ENCODE data around the gene MMP24. TPM values are rescaled to one million over a fixed set of nuclear protein-coding genes. Genes with fewer than 3 reads are reported as not detected.

Gene MMP24
- total RNA-seq, 6 experiments from 2014 or later, result 0.27 to 1.5 (median 0.84) TPM

DNA sequence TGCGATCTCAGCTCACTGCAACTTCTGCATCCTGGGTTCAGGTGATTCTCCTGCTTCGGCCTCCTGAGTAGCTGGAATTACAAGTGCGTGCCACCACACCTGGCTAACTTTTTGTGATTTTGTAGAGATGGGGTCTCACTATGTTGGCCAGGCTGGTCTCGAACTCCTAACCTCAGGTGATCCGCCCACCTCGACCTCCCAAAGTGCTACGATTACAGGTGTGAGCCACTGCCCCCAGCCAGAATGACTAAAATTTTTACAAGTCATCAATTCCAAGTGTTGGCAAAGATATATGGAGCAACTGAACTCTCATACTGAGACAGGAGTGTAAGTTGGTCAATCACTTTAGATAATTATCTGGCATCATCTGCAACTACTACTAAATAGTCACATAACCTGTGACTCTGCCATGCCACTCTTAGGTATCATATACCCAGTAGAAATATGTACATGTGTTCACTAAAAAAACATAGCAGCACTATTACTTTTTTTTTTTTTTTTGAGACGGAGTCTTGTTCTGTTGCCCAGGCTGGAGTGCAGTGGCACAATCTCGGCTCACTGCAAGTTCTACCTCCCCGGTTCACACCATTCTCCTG is 55.1 kb downstream of the MMP24 start:
- H3K36me3 ChIP-seq, result peaks cover 0 to 38% (median 12%) of the 10 kb centered on the region in 4 donors
- H3K4me1 ChIP-seq, result peaks cover 0 to 29% (median 14%) of the 10 kb centered on the region in 4 donors
- no peak for TF ChIP-seq POLR2A (IDR thresholded peaks at IDR 0.05)
- TF ChIP-seq, protein P1, sequence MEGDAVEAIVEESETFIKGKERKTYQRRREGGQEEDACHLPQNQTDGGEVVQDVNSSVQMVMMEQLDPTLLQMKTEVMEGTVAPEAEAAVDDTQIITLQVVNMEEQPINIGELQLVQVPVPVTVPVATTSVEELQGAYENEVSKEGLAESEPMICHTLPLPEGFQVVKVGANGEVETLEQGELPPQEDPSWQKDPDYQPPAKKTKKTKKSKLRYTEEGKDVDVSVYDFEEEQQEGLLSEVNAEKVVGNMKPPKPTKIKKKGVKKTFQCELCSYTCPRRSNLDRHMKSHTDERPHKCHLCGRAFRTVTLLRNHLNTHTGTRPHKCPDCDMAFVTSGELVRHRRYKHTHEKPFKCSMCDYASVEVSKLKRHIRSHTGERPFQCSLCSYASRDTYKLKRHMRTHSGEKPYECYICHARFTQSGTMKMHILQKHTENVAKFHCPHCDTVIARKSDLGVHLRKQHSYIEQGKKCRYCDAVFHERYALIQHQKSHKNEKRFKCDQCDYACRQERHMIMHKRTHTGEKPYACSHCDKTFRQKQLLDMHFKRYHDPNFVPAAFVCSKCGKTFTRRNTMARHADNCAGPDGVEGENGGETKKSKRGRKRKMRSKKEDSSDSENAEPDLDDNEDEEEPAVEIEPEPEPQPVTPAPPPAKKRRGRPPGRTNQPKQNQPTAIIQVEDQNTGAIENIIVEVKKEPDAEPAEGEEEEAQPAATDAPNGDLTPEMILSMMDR (IDR thresholded peaks at IDR 0.05), result no peak
- no peak for DNase-seq
- WGBS (ENCODE audit: insufficient coverage, low coverage, low lambda C conversion rate, missing lambda C conversion rate), result 95% methylated on average over 9 of the region's 10 CpGs
- ATAC-seq, result no peak
- no peaks in the 10 kb centered on the region for H3K9me3 ChIP-seq
- H3K27ac ChIP-seq, result no peak overlapping the region
- H3K4me3 ChIP-seq, result no peak overlapping the region
- no peaks in the 10 kb centered on the region for H3K27me3 ChIP-seq
- intact Hi-C loops (cut with DNase I), result no loop called here

DNA sequence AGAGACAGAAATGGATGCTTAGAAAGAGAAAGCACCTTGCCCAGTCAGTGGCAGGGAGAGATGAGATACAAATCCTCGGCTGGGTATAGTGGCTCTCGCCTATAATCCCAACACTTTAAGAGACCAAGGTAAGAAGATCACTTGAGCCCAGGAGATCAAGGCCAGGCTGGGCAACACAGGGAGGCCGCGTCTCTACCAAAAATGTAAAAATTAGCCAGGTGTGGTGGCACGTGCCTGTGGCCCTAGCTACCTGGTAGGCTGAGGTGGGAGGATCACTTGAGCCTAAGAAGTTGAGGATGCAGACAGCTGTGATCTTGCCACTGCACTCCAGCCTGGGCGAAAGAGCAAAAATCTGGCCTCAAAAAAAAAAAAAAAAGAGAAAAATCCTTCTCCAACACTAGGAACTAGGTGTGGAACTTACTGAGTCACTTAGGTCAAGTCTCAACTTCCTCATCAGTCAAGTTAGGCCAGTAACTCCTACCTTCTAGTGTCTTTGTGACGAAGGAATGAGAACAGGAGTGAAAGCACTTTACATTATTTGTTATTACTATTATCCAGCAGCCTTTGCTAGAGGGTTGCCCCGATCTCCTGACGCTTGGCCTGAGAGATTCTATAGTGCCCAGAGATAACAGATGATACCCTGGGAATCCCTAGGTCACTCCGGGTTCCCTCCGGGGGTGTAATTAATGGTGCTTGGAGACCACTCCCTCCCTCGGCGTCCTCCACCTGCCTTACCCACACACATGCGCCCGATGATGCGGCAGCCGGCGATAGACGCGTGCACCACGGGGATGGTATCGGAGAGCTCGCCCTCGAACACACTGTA is 57.2 kb downstream of the MMP24 start:
- no peak for ATAC-seq
- Histone ChIP-seq H3K27me3 (no peaks in the 10 kb centered on the region), H3K9me3 (no peaks in the 10 kb centered on the region), H3K4me1 (peaks cover 0 to 27% (median 13%) of the 10 kb centered on the region in 4 donors), H3K4me3 (peak overlapping the region; percentile 95 to 99 (median 98)), H3K27ac (peak overlapping the region; percentile 67 to 84 (median 80)), H3K36me3 (peaks cover 0 to 37% (median 11%) of the 10 kb centered on the region in 4 donors)
- intact Hi-C loops (cut with DNase I), result no loop called here
- TF ChIP-seq POLR2A (IDR thresholded peaks at IDR 0.05), result no peak
- TF ChIP-seq, protein P1 (IDR thresholded peaks at IDR 0.05), result no peak
- DNase-seq, result no peak
- 29% methylated on average over 6 of the region's 24 CpGs for WGBS (ENCODE audit: insufficient coverage, low coverage, low lambda C conversion rate, missing lambda C conversion rate)

DNA sequence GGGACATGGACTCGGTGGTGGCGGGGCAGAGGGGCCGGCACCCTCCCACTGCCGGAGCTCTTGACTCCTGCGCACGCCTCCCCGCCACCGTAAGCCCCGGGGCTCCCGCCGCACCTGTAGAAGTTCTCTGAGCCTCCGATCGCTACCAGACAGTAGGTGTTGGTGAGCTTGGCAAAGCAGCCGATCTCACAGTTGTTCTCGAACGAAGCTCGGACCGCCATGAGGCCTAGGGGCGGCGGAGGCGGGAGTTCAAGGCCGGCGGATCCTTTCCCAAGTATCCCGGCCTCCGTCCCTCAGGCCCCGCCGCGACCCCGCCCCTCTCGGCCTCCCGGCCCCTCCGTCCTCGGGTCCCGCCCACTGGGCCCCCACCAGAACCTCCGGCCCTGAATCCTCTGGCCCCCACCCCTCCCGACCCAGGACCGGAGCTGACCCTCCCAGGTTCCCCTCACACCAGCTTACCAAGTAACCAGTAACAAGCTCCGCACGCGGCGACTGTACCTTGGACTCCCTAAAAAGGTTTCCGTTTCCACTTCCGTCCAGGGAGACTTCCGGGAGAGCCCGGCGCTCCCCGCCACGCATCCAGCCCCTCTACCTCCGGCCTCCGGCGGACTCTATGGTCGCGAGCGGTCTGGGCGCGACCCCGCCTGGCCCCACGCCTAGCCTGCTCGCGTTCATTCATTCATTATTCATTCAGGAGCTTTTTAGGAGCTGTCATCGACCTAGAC is 57.9 kb downstream of the MMP24 start, which contains the start of gene EIF6:
EIF6 (minus strand) TSS at position 506 of the 725 bp plus-strand sequence; CDS start at position 221, 285 bp downstream.
- Histone ChIP-seq H3K4me3 (peak within 1 kb of the TSS; percentile 95 to 99 (median 98)), H3K4me1 (peaks cover 0 to 27% (median 13%) of the 10 kb centered on the region in 4 donors), H3K36me3 (peaks cover 0 to 29% (median 7%) of the 10 kb centered on the region in 4 donors), H3K9me3 (no peaks in the 10 kb centered on the region), H3K27ac (peak within 1 kb of the TSS; percentile 67 to 84 (median 80)), H3K27me3 (no peaks in the 10 kb centered on the region)
- peak; percentile 51 for TF ChIP-seq POLR2A (IDR thresholded peaks at IDR 0.05)
- TF ChIP-seq, protein P1 (IDR thresholded peaks at IDR 0.05), result no peak
- DNase-seq, result peak; percentile 84 to 90 (median 88)
- intact Hi-C loops (cut with DNase I), result no loop called here
- 0% methylated on average over 21 of the region's 61 CpGs for WGBS (ENCODE audit: insufficient coverage, low coverage, low lambda C conversion rate, missing lambda C conversion rate)
- peak; percentile 81 to 85 (median 83) for ATAC-seq

DNA sequence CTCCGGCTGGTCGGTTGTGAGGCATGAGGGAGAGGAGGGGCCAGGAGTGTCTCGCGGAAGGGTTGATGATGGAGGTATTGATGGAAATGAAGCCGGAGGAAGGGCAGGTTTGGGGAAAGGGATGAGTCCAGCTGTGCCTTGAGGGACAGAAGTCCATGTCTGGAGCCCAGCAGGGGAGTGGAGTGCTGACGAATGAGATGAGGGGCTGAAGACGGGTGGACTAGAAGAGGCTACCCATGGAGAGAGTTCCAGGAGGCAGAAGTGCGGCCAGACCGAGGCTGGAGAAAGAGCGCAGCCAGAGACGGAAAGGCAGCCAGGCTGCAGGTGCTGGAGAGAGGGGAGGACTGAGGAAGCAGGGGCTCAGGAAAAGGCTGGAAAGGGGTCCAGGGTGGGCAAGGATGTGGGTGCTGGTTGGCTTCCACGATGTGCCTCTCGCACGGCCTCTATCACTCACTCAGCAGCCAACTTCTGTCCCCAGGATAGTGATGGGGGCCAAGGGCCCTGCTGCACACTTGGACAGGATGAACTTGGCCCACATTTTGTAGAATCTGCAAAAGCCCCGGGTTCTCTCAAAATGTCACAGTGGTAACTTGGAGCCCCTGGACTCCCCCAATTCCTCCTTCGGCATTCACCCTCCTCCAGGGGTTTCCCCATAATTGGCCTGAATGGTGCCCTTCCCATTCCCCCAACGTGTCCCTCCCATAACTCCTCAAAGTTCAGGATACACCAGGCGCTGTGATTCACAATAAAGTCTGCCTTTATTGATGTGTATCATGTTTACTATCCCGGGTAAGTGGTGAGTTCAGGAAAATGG is 58.7 kb downstream of the MMP24 start:
- TF ChIP-seq POLR2A (IDR thresholded peaks at IDR 0.05), result no peak
- TF ChIP-seq, protein P1 (IDR thresholded peaks at IDR 0.05), result no peak

More for the DNA sequence above, 58.7 kb downstream of the MMP24 start:
- Histone ChIP-seq H3K36me3 (peaks cover 0 to 22% (median 3%) of the 10 kb centered on the region in 4 donors), H3K4me3 (peak overlapping the region; percentile 95 to 99 (median 98)), H3K4me1 (peaks cover 0 to 27% (median 13%) of the 10 kb centered on the region in 4 donors), H3K27ac (peak overlapping the region; percentile 67 to 84 (median 80)), H3K9me3 (no peaks in the 10 kb centered on the region), H3K27me3 (no peaks in the 10 kb centered on the region)
- 23% methylated on average over 16 of the region's 19 CpGs for WGBS (ENCODE audit: insufficient coverage, low coverage, low lambda C conversion rate, missing lambda C conversion rate)
- ATAC-seq (peak; percentile 2 to 6 (median 4)), DNase-seq (no peak)
- intact Hi-C loops (cut with DNase I), result no loop called here

All from right lobe of liver (tissue), 6 donors.